Measurements from ENCODE around the gene SYT6. TPM values are rescaled to one million over a fixed set of nuclear protein-coding genes. Genes with fewer than 3 reads are reported as not detected.
A peak's percentile ranks its signal among the peaks of the same experiment; 100 is the strongest.

The SYT6 gene
- total and polyA plus RNA-seq, 2 experiments from 2014 or later, result 1.2 to 2.6 TPM

- Histone ChIP-seq H3K27ac (no peak overlapping the region), H3K27me3 (no peaks in the 10 kb centered on the region), H3K4me2 (no peak overlapping the region), H3K4me3 (no peak overlapping the region), H2AFZ (no peak overlapping the region), H3K9me3 (ENCODE audit: low read depth) (no peaks in the 10 kb centered on the region), H3K36me3 (replicated peaks; ENCODE audit: insufficient read depth, low read depth) (no peaks in the 10 kb centered on the region), H3K79me2 (no peaks in the 10 kb centered on the region), H3K4me1 (ENCODE audit: insufficient read depth) (peaks cover under 1% of the 10 kb centered on the region), H4K20me1 (ENCODE audit: insufficient read depth, poor library complexity, severe bottlenecking) (no peaks in the 10 kb centered on the region), H3K9me2 (replicated peaks; ENCODE audit: insufficient read depth) (no peaks in the 10 kb centered on the region)
- TF ChIP-seq EZH2phosphoT487 (IDR thresholded peaks at IDR 0.05; ENCODE audit: low read depth, severe bottlenecking, unreplicated experiment), result no peak
- DNase-seq (ENCODE audit: low spot score), result no peak
- 90% methylated on average over 1 of the region's 1 CpG for WGBS (ENCODE audit: low lambda C conversion rate, missing lambda C conversion rate)
These were observed 105.4 kb downstream of the SYT6 start for GRCh38 chr1:114048232-114048631.

- 64% methylated on average over 5 of the region's 5 CpGs for WGBS (ENCODE audit: low lambda C conversion rate, missing lambda C conversion rate)
- DNase-seq (ENCODE audit: low spot score), result no peak
- no peaks in the 10 kb centered on the region for H3K36me3 ChIP-seq (replicated peaks; ENCODE audit: insufficient read depth, low read depth)
- H3K4me2 ChIP-seq, result no peak overlapping the region
- H2AFZ ChIP-seq, result no peak overlapping the region
- H3K27ac ChIP-seq, result peak overlapping the region; percentile 3
- no peaks in the 10 kb centered on the region for H3K27me3 ChIP-seq
- no peaks in the 10 kb centered on the region for H3K9me3 ChIP-seq (ENCODE audit: low read depth)
- H3K79me2 ChIP-seq, result no peaks in the 10 kb centered on the region
- no peak for TF ChIP-seq EZH2 (IDR thresholded peaks at IDR 0.05; ENCODE audit: borderline replicate concordance)
- no peak for TF ChIP-seq EZH2phosphoT487 (IDR thresholded peaks at IDR 0.05; ENCODE audit: low read depth, severe bottlenecking, unreplicated experiment)
- TF ChIP-seq, protein P1, sequence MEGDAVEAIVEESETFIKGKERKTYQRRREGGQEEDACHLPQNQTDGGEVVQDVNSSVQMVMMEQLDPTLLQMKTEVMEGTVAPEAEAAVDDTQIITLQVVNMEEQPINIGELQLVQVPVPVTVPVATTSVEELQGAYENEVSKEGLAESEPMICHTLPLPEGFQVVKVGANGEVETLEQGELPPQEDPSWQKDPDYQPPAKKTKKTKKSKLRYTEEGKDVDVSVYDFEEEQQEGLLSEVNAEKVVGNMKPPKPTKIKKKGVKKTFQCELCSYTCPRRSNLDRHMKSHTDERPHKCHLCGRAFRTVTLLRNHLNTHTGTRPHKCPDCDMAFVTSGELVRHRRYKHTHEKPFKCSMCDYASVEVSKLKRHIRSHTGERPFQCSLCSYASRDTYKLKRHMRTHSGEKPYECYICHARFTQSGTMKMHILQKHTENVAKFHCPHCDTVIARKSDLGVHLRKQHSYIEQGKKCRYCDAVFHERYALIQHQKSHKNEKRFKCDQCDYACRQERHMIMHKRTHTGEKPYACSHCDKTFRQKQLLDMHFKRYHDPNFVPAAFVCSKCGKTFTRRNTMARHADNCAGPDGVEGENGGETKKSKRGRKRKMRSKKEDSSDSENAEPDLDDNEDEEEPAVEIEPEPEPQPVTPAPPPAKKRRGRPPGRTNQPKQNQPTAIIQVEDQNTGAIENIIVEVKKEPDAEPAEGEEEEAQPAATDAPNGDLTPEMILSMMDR (IDR thresholded peaks at IDR 0.05; ENCODE audit: poor library complexity), result no peak
- no peak overlapping the region for H3K4me3 ChIP-seq
- no peaks in the 10 kb centered on the region for H4K20me1 ChIP-seq (ENCODE audit: insufficient read depth, poor library complexity, severe bottlenecking)
- H3K4me1 ChIP-seq (ENCODE audit: insufficient read depth), result peaks cover 6% of the 10 kb centered on the region
- no peaks in the 10 kb centered on the region for H3K9me2 ChIP-seq (replicated peaks; ENCODE audit: insufficient read depth)
These were observed 110.1 kb downstream of the SYT6 start for GRCh38 chr1:114043548-114043947.

- Histone ChIP-seq H3K27me3 (no peaks in the 10 kb centered on the region), H2AFZ (no peak overlapping the region), H3K9me3 (ENCODE audit: low read depth) (no peaks in the 10 kb centered on the region), H3K4me2 (no peak overlapping the region), H3K4me3 (no peak overlapping the region), H3K4me1 (ENCODE audit: insufficient read depth) (peaks cover 7% of the 10 kb centered on the region), H4K20me1 (ENCODE audit: insufficient read depth, poor library complexity, severe bottlenecking) (no peaks in the 10 kb centered on the region), H3K36me3 (replicated peaks; ENCODE audit: insufficient read depth, low read depth) (no peaks in the 10 kb centered on the region), H3K79me2 (no peaks in the 10 kb centered on the region), H3K9me2 (replicated peaks; ENCODE audit: insufficient read depth) (no peaks in the 10 kb centered on the region), H3K27ac (peak overlapping the region; percentile 3)
- DNase-seq (ENCODE audit: low spot score), result no peak
- 25% methylated on average over 4 of the region's 4 CpGs for WGBS (ENCODE audit: low lambda C conversion rate, missing lambda C conversion rate)
- TF ChIP-seq, protein P1 (IDR thresholded peaks at IDR 0.05; ENCODE audit: poor library complexity), result no peak
- no peak for TF ChIP-seq EZH2 (IDR thresholded peaks at IDR 0.05; ENCODE audit: borderline replicate concordance)
- no peak for TF ChIP-seq EZH2phosphoT487 (IDR thresholded peaks at IDR 0.05; ENCODE audit: low read depth, severe bottlenecking, unreplicated experiment)
These were observed 110.6 kb downstream of the SYT6 start for GRCh38 chr1:114043054-114043453.

- 64% methylated on average over 4 of the region's 4 CpGs for WGBS (ENCODE audit: low lambda C conversion rate, missing lambda C conversion rate)
- H3K79me2 ChIP-seq, result no peaks in the 10 kb centered on the region
- no peaks in the 10 kb centered on the region for H3K9me3 ChIP-seq (ENCODE audit: low read depth)
- H3K4me3 ChIP-seq, result no peak overlapping the region
- no peaks in the 10 kb centered on the region for H4K20me1 ChIP-seq (ENCODE audit: insufficient read depth, poor library complexity, severe bottlenecking)
- no peak for DNase-seq (ENCODE audit: low spot score)
- H3K4me1 ChIP-seq (ENCODE audit: insufficient read depth), result peaks cover 14% of the 10 kb centered on the region
- H3K9me2 ChIP-seq (replicated peaks; ENCODE audit: insufficient read depth), result no peaks in the 10 kb centered on the region
- no peaks in the 10 kb centered on the region for H3K27me3 ChIP-seq
- no peaks in the 10 kb centered on the region for H3K36me3 ChIP-seq (replicated peaks; ENCODE audit: insufficient read depth, low read depth)
- TF ChIP-seq EZH2phosphoT487 (IDR thresholded peaks at IDR 0.05; ENCODE audit: low read depth, severe bottlenecking, unreplicated experiment) (no peak), EZH2 (IDR thresholded peaks at IDR 0.05; ENCODE audit: borderline replicate concordance) (no peak)
- TF ChIP-seq, protein P1 (IDR thresholded peaks at IDR 0.05; ENCODE audit: poor library complexity), result no peak
- H2AFZ ChIP-seq, result no peak overlapping the region
- peak overlapping the region; percentile 86 for H3K27ac ChIP-seq
- no peak overlapping the region for H3K4me2 ChIP-seq
These were observed 113.2 kb downstream of the SYT6 start for GRCh38 chr1:114040273-114041015.

All from hepatocyte (in vitro differentiated cells).